Measurements from ENCODE around the gene EFCAB5.

DNA sequence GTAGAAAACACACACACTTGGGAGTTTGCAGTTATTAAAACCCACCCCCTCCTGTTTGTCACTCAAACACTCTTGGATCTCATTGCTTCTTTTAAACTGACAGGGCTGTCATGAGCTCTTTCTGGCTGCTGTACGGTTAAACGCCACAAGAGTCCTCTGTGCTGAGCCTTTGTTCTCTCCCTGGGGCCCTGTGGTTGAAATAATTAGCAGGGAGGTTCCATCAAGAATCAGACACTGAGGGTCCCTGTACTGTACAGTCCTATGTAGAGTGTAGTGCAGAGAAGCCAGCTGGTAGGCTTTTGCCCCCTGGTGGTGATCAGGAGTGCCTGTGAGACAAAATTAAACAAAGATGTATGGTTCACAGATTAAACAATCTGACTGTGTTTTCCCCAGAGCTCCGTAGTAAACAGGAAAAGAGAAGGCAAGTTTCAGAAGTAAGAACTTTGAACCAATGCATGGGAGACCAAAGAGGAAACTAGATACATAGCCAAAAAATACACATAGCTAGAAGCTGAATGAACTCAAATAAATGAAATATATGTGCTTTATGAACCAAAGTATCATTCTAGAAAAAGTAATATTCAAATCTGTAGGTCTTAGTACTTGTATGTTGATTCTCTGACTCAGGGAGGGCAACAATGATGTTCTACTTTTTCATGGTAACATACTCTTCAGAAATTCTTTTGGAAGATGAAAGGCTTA lies 10.1 kb upstream of the EFCAB5 start:
- TF ChIP-seq NFIC (IDR thresholded peaks at IDR 0.05; ENCODE audit: low read depth, low read length) (no peak), GATAD2B (conservative IDR thresholded peaks at IDR 0.05; ENCODE audit: low read depth) (peak; percentile 58; the same call in 1 of the 2 replicates), SMC3 (IDR thresholded peaks at IDR 0.05; ENCODE audit: borderline replicate concordance, low read length) (peak; percentile 99), NBN (IDR thresholded peaks at IDR 0.05) (peak; percentile 94), CHD1 (IDR thresholded peaks at IDR 0.05; ENCODE audit: low read depth, low read length) (peak; percentile 80; the same call in 1 of the 2 replicates), EGR1 (IDR thresholded peaks at IDR 0.05; ENCODE audit: borderline replicate concordance in 1 of 2, low read depth in 2 of 2, low read length in 2 of 2) (no peak), EZH2 (IDR thresholded peaks at IDR 0.05; ENCODE audit: borderline replicate concordance, control insufficient read depth, low read depth, low read length) (no peak), POLR2AphosphoS5 (IDR thresholded peaks at IDR 0.05; ENCODE audit: low read length) (peak; percentile 40; the same call in 1 of the 2 replicates)
- TF ChIP-seq, protein P1, sequence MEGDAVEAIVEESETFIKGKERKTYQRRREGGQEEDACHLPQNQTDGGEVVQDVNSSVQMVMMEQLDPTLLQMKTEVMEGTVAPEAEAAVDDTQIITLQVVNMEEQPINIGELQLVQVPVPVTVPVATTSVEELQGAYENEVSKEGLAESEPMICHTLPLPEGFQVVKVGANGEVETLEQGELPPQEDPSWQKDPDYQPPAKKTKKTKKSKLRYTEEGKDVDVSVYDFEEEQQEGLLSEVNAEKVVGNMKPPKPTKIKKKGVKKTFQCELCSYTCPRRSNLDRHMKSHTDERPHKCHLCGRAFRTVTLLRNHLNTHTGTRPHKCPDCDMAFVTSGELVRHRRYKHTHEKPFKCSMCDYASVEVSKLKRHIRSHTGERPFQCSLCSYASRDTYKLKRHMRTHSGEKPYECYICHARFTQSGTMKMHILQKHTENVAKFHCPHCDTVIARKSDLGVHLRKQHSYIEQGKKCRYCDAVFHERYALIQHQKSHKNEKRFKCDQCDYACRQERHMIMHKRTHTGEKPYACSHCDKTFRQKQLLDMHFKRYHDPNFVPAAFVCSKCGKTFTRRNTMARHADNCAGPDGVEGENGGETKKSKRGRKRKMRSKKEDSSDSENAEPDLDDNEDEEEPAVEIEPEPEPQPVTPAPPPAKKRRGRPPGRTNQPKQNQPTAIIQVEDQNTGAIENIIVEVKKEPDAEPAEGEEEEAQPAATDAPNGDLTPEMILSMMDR (IDR thresholded peaks at IDR 0.05 in 2 of 3, conservative IDR thresholded peaks at IDR 0.05 in 1 of 3; ENCODE audit: control insufficient read depth in 2 of 3, extremely low read depth in 1 of 3, insufficient read depth in 1 of 3, low read depth in 3 of 3, low read length in 3 of 3), result peak; percentile 83 to 95 (median 94); a peak in 5 of 6 replicates
- TF ChIP-seq, protein P2, sequence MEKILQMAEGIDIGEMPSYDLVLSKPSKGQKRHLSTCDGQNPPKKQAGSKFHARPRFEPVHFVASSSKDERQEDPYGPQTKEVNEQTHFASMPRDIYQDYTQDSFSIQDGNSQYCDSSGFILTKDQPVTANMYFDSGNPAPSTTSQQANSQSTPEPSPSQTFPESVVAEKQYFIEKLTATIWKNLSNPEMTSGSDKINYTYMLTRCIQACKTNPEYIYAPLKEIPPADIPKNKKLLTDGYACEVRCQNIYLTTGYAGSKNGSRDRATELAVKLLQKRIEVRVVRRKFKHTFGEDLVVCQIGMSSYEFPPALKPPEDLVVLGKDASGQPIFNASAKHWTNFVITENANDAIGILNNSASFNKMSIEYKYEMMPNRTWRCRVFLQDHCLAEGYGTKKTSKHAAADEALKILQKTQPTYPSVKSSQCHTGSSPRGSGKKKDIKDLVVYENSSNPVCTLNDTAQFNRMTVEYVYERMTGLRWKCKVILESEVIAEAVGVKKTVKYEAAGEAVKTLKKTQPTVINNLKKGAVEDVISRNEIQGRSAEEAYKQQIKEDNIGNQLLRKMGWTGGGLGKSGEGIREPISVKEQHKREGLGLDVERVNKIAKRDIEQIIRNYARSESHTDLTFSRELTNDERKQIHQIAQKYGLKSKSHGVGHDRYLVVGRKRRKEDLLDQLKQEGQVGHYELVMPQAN (conservative IDR thresholded peaks at IDR 0.05), result no peak
- TF ChIP-seq, protein P3, sequence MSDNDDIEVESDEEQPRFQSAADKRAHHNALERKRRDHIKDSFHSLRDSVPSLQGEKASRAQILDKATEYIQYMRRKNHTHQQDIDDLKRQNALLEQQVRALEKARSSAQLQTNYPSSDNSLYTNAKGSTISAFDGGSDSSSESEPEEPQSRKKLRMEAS (IDR thresholded peaks at IDR 0.05; ENCODE audit: low read depth, low read length), result peak; percentile 34; the same call in 1 of the 2 replicates

Data from GM12878 (cell line).